AG08395 (cell line): ENCODE data around the gene CDK4.
A peak's percentile ranks its signal among the peaks of the same experiment; 100 is the strongest.

Experiments used
- DNase-seq: peaks from one replicate; pipeline ENCODE4 v3.0.0; 2012; ENCODE audit warnings: mixed read lengths, low spot score

The CDK4 gene

DNA sequence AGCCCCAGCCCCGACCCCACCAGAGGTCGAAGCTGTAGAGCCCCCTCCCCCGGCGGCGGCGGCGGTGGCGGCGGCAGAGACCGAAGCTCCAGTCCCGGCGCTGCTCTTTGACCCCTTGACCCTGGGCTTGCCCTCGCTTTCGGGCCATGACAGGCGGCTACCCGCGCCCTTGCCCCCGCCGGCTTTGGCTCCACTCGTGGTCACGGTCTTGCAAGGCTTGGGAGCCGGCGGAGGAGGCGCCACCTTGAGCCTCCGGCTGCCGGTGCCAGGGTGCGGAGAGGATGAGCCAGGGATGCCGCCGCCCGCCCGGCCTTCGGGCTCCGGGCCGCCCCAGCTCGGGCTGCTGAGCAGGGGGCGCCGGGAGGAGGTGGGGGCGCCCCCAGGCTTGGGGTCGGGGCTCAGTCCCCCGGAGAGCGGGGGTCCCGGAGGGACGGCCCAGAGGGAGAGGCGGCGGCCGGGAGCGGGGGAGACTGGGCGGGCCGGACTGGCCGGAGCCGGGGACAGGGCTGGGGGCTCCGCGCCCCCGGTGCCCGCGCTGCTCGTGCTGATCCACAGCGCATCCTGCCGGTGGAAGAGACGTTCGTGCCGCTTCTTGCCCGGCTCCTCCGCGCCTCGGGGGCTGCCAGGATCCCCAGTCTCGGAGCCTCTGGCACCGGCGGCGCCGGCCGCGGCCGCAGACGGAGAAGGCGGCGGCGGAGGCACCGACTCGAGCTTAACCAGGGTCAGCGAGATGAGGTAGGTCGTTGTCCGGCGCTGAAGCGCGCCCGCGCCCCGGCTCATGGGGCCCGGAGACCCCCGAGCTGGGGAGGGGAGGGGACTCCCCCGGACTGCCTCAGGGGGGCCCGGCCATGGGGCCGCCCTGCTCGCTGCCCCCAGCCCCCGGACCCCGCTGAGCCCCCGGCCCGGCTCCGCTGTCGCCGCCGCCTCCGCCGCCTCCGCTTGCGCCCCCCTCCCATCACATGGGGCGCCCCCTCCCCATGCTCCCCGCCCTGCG, 14.3 kb downstream of the CDK4 start:
- peak; percentile 34 for DNase-seq

DNA sequence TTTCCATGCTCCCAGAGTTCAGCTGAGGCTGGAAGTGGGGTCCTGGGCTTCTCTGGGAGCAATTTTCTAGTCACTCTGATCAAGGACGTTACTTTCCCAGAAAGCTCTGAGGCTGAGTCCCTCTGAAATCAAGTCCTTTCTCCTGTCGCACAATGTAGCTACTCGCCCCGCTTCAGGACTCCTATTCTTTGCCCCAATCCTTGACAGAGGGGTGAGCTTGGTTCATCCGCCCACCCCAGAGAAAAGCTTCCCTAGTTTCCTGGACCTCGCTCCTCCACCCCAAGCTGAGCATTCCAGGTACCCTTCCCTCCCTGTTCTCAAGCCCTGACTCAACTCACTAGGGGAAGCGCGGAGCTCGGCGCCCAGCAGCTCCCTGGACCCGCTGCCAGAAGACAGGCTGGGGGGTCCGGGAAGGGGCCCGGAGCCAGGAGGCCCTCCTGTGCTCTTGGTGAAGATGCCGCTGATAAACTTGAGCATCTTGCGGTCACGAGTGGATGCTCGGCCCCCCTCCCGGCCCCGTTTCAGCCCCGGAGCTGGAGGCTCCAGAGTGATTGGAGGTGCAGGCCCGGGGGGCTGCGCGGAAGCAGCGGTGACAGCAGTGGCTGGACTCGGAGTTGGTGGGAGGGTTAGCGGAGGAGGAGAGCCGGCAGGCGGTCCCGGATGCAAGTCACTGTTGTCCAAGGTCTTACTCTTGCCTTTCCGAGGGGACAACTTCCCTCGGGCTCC, 15.2 kb downstream of the CDK4 start:
- DNase-seq, result no peak

DNA sequence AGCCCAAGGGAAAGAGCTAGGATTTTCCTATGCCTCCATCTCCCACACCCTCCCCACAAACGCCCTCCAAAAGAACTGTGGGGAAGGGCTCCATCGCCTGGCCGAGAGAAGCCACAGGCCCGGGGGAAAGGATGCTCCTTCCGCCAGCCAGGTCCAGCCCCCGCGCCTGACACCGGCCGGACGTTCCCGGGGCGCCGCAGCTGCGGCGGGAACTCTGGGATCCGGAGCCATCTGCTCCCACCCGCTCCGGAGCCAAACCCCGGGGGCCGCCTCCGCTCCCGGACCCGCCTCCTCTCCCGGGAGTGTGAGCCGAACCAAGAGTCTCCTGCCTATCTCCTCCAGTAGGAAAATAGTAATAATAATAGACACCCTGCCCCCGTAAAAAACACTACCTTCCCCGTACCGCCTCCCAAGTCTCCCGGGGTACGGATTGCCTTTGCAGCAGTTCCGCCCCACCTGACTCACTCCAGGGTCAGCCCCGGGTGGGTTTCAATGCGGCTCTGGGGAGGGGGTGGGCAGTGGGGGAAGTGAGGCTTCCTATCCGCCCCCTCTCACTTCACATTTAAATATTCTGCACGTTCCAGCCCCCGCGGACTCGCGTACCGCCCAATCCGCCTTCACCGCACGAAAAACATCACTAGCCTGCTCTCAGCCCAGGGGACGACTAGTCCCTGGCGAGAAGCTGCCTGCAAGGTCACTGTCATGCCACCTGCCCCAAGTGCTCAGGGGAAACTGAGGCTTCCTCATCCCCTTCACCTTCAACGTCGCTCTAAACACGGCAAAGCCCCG, 16.0 kb downstream of the CDK4 start:
- peak; percentile 41 for DNase-seq

DNA sequence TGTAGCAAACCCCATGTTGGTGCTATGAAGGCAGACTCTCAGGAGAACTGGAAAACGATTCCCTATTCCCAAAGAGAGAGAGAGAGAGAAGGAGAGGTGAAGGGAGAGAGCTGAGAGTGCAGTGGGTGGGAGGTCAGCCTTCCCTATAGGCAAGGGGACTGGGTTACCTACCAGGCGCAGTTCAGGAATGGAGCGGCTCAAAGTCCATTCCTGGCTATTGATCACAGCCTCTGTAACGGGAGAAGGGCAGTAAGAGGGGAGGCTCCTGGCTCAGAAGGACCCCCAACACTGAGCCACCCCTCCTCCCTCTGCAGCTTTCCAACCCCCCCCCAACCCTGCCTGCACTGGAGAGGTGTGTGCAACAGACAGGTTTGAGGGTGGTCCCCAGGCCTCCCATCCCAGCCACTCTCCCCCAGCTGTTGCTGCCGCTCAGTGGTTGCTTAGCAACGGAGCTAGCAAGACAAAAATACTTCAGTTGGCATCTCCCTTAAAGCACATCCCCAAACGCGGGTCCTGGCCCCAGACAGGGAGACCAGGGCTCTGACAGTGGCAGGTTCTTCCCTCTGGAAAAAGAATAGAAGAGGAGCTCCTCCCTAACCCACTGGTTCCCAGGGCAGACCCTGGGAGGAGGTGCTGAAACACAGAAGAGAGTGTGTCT, 16.8 kb downstream of the CDK4 start:
- DNase-seq, result no peak

DNA sequence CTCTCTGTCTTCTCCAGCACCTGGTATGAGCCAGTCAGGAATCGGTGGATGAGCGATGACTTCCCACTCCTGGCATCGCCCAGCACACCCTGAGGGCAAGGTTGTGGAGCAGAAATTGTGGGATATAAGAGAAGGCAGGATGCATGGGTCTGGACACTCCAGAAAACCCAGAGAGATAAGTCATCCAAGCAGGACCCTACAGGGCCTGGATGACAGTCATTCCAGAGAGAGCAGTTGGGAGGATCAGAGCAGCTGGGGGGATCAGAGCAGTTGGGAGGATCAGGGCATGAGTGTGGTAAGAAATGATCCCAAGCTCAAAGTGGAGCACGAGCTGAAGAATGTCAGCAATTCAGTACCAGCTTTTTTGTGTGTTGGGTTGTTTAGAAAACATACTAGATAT, 17.5 kb downstream of the CDK4 start:
- DNase-seq, result no peak

DNA sequence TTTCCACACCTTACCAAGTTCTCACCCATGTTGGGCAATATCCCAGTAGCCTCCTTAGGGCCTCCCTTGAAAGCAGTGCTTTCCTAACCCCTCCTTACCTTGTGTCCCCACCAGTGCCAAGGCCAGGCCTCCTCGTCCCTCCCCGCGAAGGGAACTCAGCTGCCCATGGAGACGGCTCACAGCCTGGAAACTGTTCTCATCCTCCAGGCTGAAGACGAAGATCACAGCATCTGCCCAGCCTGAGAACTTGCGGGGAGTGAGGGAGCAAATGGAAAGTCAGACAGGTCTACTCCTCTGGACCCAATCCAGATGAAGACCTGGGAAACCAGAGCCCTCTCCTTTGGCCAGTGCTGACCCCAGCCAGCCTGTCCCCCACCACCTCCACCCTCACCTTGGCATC, 18.2 kb downstream of the CDK4 start:
- no peak for DNase-seq

DNA sequence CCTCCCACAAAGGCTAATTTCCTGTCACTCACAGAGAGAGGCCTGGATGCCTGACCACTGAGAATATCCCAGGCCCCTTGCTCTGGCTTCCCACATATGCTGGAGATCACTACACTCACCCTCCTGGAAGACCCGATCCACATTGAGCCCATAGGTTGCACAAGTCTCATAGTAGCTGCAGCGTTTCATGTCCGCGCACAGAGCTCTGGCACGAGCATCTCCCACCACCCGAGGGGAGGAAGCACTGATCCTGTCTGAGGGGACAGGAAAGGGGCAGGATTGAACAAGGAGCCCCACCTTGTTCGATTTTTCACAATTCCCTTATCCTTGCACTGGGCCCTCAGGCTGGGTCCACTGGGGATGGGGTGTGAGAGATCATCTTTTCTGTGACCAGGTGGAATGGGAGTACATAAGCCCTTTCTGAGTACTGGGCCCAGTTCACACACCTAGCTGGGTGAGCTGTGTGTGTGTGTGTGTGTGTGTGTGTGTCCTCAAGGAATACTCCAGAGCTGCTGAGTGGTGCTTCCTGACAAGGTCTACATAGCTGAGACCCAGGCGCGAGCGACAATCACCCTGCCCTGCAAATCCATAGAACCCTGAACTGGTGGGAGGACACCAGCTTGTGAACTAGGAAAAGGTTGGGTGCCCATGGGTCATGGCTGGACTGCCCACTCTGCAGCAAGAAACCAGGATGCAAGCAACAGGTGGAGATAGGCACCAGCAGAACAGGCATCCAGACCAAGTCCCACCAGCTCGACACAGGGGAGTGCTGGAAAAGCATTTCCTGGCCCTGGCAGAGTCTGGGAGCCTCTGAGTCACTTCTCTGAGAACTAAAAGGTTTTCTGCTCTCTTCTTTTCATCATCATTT, 19.1 kb downstream of the CDK4 start:
- no peak for DNase-seq

DNA sequence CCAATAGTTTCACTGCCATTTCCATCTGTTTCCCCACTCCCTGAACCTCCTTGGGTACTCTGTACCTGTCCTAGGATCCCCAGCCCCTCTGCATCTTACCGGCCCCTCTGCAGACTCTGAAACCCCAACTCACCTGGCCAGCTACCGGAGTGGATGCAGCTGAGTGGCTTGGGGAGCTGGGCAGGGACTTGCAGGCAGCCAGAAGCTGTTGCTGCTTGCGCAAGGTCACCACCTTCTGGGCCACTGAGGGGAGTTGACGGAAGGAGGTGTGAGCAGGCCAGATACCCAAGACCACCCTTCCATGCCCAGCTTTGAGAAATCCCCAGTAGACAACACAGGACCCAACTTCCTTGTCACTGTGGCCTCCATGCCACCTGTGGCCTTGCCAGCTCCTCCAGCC, 19.8 kb downstream of the CDK4 start:
- DNase-seq, result no peak

DNA sequence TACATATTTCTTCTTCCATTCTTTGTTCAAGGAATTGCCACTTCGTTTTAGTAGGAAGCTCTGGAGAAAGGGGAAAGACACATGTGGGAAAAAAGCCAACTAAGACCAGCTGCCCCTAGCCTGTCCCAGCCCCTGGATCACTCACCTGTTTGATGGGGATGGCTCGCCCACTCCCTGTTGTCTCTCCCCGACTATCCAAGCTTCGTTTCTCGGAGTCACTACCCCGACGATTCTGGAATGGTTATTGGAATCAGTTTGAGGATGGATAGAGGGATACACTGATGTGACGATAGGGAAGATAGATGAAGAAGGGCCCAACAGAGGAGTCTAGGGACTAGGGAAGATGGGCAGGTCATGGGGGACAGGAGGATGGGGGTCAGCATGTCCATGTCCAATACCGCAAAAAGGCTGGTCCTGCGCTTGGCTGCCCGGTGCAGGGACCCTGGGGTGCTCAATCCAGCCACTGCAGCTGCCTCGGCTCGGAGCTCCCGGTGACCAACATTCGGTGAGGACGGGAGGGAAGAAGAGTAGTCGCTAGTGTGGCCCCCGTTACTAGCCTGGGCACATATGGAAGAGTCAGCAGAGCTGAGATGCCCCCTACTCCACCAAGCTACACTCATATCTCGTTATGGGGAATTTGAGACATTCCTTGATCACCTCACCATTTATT, 20.6 kb downstream of the CDK4 start:
- no peak for DNase-seq

DNA sequence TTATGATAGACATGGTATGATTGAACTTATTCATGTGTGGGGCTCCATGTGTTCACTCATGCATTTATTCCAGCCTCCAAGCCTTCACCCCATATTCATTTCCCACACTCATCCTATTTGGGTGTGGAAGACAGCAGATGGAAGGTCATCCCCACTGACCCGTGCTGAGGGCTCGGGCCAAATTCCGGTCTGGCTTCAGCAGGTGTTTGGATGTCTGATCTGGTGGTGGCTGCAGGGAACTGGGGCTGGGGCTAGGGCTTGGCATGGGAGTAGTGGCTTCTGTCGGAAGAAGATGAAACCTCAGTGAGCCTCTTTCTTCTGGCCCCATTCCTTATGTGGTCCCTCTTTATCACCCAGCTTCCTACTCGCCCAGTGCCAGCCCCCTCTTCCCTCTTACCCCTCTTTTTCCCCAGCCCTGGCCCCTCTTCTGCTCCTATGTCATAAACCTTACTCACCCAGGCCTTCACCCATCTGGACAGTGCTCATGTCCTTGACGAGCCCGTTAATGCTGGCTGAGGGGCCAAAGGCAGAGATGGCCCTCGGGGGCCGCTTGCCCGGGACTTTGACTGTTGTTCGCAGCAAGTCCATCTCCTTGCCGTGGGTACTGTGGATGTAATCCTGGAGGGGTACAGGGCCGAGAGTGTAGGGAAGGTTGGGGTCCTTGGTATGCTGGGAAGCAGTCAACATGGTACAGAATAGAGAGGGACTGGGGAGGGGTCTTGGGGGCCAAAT, 21.6 kb downstream of the CDK4 start:
- DNase-seq, result no peak

DNA sequence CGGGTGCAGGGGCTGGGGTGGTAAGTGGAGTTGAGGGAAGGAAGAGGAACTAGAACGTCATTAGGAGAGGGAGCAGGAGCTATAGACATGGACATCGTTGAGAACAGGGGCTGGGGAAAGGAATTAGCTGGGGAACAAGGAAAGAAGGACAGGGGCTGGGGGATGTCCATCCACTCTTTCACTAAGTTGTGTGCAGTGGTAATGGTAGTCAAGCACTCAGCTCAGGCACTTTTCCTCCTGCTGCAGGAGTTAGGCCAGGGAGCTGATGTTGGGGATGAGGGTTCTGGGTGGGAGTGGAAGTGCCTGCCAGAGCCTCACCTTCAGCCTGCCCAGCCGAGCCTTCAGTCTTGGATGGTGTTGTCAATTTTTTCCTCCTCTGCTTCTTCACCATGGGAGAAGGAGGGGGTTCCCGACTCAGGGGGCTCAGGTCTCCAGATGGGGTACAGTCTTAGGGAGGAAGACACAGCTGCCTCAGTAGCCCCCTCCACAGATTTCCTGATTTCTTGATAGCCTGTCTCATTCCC, 22.7 kb downstream of the CDK4 start:
- DNase-seq, result no peak

DNA sequence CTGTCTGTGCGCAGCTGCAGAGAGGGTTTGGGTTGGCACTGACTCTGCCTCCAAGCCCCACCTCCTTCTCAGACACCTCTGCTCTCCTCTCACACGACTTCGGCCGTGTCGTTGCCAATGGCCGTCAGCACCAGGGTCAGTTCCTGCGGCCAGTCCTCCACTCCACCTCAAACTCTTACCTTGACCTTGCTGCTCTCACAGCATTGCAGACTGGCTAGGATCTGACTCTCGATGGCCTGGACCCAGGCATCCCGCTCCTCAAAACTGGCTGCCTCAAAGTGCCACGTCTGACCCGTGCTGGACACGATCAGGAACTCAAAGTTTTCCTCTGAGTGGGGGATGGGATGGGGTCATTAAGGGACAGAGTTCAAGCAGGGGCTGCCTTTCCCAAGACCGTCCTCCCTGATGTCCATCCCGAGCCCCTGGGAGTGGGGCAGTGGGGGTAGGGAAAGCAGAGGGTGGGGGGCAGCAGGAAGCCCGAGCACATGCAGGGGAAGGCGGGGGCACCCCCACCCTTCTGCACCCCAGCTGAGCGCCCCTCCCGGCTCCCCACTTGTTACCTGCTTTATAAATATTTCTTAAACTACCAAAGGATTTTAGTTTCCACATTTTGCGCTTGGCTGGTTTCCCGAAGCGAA, 24.2 kb downstream of the CDK4 start:
- DNase-seq, result no peak

DNA sequence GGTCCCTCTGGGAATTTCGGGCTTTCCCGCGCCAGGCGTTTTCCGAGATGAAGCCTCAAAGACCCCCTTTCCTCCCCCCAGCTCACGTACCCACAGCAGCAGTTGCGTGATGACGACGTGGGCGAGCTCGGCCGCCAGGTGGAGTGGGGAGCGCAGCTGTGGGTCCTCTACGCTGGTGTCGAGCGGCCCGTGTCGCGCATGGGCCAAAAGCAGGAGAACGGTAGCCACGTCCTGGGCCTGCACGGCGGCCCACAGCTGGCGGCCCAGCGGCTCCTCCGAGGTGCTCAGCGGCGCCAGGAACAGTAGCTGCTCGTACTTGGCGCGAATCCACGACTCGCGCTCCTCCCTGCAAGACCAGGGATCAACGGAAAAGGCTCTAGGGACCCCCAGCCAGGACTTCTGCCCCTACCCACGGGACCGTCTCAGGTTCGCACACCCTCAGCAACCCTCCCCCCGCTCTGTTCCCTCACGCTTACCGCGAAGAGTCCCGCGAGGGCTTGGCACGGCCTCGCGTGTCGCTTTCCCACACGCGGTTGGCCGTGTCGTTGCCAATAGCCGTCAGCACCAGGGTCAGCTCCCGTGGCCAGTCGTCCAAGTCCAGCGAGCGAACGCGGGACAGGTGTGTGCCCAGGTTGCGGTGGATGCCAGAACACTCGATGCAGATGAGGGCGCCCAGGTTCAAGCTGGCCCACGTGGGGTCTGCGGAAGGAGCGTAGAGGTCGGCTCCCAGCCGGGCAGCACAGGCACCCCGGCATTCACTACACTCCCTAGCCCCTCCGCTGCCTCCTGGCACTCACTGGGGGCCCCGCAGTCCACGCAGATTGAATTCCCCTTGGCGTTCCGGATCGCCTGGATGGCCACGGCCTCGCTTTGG, 25.0 kb downstream of the CDK4 start:
- DNase-seq, result peak; percentile 28

DNA sequence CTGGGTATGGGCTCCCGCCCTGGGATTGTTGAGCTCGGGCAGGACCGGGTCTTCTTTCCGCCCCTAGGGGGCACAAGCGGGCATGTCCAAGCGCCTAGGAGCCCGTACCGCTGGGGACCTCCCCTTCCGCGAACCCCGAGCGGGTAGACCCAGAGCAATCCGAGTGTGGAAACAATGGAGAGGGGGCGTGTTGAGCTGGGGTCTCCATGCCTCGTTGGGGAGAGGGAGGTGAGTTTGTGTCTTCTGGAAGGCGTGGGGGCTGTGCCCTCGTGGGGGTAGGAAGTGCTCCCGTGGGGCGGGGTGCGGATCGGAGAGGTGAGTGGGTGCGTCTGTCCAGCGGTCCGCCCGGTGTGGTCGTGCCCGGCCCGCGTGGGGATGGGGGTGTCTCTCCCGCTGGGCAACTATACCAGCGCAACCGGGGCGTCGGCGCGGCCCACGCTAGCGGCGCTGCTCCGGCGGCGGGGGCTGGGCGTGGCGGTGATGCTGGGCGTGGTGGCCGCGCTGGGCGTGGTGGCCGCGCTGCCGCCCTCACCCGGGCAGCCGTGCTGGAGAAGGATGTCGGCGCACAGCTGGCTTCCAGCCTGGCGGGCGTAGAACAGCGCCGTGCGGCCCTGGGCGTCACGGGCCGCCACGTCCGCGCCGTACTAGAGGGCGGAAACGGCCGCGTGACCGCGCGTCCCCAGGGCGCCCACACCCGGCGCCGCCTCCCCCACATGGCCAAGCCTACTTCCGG, 25.8 kb downstream of the CDK4 start:
- DNase-seq, result peak; percentile 95

DNA sequence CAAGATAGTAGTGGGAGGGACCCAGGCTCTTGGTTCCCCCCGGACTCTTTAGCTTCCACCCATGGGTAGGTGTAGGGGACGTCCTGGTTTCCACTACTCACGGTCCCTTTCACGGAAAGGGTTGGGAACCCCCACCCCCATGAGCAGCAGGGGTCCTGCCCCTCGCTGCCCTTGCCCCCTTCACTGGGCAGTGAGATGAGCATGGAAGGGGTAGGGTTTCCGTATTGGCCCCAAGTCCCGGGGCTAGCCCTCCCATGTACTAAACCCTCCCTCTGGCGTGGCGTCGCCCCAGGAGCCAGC, 26.3 kb downstream of the CDK4 start:
- DNase-seq, result no peak

DNA sequence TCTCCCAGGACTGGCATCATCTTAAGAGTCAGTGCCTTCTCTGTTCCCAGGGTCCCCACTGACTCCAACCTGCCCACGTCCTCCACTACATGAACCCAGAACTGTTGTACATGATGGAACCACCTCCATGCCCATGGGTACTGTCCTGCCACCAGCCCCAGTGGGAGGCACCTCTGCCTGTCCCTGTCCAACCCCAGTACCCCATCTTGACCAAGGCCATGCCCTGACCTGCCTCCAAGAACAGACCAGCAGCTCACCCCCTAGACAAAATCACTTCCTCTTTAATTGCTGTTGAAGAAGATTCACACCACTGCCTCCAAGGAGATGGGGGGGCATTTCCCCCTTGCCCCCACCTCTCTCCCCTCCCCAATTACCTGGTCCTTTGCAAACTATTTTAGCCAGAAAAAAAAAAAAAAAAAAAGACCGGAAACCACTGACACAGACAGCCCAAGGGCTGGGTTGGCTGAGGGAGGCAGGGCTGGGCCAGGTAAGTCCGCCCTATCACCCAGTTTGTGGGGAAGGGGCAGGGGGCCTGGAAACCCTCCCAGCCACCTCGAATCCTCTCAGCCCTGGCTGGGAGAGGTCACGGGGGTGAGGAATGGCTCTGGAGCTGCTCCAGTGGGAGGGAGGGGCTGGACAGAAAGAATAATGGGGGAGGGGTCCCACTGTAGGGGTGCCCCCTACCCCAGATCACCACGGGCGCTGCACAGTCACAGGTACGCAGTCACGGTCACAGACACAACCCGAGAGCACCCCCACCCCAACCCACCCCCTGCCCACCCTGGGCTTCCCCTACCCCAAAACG, 27.0 kb downstream of the CDK4 start:
- no peak for DNase-seq
